ENCODE data around the gene UBL4B.

GRCh38 chr1:110119843-110120242 is 7.6 kb downstream of the UBL4B start:
- no peak for TF ChIP-seq POLR2A (IDR thresholded peaks at IDR 0.05)
- no peak for TF ChIP-seq CTCF (IDR thresholded peaks at IDR 0.05)
- no peak for TF ChIP-seq EP300 (IDR thresholded peaks at IDR 0.05)
- TF ChIP-seq POLR2AphosphoS5 (IDR thresholded peaks at IDR 0.05): no peak

Measured in gastroesophageal sphincter (tissue), 3 donors.